ENCODE measurements around the gene FOXL1.

DNA sequence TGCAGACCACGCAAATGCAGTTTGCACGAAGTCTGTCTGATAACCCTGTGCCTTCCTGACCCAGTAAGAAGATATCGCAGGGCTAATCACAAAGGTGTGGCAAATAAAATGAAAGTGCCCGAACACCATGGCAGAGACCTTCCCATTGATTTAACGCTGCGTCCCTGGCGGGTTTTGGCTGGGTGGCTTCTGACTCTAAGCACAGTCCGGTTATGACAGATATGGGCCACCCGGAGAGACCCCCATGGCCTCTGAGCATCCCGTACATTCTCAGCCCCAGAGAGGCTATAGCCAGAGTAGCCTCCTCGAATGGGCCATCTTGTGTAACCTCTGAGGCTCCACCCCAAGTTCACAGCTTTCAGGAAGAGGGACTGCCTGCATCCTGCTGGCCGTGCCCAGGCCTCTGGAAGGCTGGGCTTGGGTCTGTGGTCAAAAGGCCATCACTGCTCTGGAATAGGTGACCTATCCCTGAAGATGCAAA lies 6.3 kb upstream of the FOXL1 start:
- TF ChIP-seq TP53 (CRISPR knock-in tag; conservative IDR thresholded peaks at IDR 0.05) = no peak
- TF ChIP-seq, protein P1, sequence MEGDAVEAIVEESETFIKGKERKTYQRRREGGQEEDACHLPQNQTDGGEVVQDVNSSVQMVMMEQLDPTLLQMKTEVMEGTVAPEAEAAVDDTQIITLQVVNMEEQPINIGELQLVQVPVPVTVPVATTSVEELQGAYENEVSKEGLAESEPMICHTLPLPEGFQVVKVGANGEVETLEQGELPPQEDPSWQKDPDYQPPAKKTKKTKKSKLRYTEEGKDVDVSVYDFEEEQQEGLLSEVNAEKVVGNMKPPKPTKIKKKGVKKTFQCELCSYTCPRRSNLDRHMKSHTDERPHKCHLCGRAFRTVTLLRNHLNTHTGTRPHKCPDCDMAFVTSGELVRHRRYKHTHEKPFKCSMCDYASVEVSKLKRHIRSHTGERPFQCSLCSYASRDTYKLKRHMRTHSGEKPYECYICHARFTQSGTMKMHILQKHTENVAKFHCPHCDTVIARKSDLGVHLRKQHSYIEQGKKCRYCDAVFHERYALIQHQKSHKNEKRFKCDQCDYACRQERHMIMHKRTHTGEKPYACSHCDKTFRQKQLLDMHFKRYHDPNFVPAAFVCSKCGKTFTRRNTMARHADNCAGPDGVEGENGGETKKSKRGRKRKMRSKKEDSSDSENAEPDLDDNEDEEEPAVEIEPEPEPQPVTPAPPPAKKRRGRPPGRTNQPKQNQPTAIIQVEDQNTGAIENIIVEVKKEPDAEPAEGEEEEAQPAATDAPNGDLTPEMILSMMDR (CRISPR knock-in tag; IDR thresholded peaks at IDR 0.05) = no peak
- TF ChIP-seq, protein P2, sequence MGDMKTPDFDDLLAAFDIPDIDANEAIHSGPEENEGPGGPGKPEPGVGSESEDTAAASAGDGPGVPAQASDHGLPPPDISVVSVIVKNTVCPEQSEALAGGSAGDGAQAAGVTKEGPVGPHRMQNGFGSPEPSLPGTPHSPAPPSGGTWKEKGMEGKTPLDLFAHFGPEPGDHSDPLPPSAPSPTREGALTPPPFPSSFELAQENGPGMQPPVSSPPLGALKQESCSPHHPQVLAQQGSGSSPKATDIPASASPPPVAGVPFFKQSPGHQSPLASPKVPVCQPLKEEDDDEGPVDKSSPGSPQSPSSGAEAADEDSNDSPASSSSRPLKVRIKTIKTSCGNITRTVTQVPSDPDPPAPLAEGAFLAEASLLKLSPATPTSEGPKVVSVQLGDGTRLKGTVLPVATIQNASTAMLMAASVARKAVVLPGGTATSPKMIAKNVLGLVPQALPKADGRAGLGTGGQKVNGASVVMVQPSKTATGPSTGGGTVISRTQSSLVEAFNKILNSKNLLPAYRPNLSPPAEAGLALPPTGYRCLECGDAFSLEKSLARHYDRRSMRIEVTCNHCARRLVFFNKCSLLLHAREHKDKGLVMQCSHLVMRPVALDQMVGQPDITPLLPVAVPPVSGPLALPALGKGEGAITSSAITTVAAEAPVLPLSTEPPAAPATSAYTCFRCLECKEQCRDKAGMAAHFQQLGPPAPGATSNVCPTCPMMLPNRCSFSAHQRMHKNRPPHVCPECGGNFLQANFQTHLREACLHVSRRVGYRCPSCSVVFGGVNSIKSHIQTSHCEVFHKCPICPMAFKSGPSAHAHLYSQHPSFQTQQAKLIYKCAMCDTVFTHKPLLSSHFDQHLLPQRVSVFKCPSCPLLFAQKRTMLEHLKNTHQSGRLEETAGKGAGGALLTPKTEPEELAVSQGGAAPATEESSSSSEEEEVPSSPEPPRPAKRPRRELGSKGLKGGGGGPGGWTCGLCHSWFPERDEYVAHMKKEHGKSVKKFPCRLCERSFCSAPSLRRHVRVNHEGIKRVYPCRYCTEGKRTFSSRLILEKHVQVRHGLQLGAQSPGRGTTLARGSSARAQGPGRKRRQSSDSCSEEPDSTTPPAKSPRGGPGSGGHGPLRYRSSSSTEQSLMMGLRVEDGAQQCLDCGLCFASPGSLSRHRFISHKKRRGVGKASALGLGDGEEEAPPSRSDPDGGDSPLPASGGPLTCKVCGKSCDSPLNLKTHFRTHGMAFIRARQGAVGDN (CRISPR knock-in tag; IDR thresholded peaks at IDR 0.05) = no peak
